Head of caudate nucleus (tissue), 42 donors: ENCODE data around the gene SRGAP2B.
"Not testable (repeated sequence)": the region's sequence is repeated elsewhere in the genome, so short reads cannot be mapped to it uniquely, and the experiment has no call there.

Experiments
- DNase-seq, 42 donors: peaks; one replicate each; pipeline versions ENCODE4 v3.0.0 to v3.0.0-alpha.2; 2020 to 2021; ENCODE audit warnings: mixed read lengths in 7 of 42
- intact Hi-C: fragments of 100-400 bp; cut with DNase I; formaldehyde crosslinking; loops from one replicate; pipeline ENCODE4 v1.15.0; 2022

Gene SRGAP2B

DNA sequence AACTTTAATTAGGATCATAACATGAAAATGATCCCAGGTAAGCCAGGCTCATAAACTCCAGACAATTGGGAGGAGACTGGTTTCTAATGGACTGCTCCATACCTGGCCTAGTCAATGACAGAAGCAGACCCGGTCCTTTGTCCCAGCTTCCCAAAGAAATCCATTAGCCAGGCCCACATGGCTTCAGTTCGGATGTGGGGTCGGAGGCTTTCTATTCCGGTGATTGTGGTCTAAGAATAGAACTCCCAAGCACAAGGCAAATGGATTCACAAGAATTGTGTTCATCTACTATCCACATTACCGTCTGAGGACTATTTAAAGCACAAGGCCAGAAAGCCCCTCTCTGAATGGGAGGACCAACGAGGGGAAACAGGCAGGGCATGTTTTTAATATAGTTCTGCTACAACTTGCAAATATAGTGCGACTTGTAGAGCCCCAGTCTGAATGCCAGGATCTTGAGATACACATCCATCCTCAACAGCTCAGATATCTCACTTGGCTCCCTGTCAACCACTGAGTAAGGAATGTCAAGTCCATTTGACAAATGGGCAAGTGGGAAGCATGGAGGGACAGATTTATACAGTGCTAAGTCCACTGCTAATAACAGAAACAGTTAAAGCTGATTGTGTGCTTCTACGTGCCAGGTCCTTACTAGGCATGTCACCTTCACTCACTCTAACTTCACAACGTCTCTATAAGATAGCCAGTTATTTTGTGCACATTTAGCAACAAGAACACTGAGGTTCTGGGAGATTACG lies 42.9 kb downstream of the SRGAP2B start:
- intact Hi-C loops, DNase-seq: not testable (repeated sequence)

DNA sequence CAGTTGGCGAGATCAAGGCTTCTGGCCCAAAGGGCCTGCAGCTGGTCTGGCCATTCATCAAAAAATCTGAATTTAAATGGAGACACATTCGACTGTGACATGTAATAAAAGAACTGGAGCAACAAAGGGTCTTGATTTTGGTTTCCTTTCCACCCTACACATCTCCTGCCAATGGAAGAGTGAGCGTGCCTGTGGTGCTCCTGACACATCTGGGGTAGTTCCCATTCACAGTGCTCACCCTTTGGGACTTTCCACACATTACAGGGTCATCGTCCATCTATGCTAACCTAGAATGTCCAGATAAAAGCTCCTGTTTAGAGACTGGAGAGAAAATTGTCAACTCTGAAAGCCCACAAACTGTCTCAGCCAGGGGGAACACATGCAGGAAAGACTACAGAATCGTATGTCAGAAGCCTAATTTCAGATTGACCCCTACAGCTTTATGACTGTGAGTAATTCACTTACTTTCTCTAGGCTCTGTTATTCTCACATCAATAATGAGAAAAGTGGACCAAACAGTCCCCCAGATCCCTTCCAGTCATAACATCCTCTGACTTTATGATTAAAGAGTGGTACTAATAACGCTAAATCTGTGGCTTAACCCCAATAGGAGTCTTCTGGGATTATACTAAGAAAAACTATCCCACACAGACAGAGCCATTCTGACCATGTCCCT lies 46.8 kb downstream of the SRGAP2B start:
- intact Hi-C loops: not testable (repeated sequence)

DNA sequence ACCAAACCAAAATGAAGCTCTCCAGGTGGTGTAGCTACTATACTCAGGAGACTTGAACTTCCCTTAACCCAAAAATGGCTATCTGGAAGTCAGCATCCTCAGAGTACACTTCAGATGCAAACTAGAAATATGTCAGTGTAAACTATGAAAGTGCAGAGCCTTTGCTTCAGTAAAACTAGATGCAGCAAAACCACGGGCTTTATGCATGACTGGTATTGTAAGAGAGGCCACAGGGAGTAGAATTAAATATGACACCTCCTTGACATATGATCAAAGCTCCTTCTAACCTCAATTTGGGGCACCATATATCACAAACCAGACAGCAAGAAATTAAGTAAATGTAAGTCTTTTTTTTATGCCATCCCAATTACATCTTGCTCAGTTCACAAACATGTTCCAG lies 47.6 kb downstream of the SRGAP2B start:
- DNase-seq, intact Hi-C loops: not testable (repeated sequence)

More for the DNA sequence above, 46.8 kb downstream of the SRGAP2B start:
- DNase-seq: not testable (repeated sequence)

DNA sequence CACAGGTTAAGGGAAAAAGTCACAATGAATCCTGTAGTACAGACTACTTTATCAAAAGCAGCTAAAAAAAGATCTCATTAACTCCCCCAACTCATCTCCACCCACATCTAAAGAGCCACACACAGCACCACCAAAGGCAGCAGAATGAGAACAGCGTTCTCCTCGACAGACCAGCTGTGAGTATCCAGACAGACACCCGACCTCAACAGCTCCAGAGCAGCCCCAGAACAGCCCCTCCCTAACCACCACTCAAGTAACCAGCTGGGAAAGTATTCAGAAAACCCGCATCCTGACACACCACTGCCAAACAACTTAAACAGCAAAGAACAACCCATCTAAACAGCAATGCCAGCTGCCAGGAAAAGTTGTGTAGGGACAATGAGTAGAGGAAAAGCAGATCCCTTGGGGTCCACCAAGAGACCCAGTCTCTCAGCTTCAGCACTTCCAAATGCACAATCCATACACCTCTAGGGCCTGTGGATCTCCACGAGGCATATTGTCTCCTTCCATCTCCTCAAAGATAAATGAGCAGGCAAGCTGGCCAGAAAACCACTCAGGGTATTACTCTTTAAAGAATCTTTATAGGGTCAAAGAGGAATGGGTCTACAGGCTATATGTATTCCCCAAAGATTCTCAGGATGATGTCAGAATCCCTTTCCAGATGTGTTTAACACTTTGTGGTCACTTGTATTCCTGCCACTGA lies 49.4 kb downstream of the SRGAP2B start:
- intact Hi-C loops: not testable (repeated sequence)

DNA sequence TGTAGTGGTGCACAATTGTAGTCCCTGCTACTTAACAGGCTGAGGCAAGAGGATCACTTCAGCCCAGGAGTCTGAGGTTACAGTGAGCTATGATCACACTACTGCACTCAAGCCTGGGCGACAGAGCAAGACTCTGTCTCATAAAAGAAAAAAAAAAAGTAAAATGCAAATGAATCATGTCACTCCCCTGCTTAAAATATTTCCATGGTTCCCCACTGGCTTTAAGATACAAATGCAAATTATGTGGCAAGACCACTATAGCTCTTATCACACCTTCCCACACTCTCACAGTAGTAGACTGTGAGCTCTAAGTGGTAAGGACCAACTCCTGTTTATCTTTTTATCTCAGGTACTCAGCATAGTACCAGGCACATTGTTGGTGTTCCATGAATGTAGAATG lies 53.6 kb downstream of the SRGAP2B start:
- DNase-seq, intact Hi-C loops: not testable (repeated sequence)

More for the DNA sequence above, 49.4 kb downstream of the SRGAP2B start:
- DNase-seq: not testable (repeated sequence)

DNA sequence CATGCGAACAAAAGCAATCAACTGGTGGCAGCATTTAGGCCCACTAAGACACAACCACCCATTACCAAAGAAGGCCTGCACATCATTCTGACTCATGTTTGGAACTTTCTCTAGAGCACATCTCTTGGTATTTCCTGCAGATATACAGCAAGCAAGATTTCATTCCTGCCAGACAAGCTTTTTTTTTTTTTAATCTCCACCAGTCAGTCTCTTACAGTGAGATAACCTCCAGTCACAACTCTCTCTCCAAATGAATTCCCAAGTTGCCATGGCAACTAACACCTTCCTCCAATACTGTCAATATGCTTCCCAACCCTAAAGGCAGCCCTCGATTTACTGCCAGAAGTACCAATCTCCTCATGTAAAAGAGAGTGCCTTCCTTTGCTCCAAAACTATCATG lies 59.1 kb downstream of the SRGAP2B start:
- DNase-seq, intact Hi-C loops: not testable (repeated sequence)

DNA sequence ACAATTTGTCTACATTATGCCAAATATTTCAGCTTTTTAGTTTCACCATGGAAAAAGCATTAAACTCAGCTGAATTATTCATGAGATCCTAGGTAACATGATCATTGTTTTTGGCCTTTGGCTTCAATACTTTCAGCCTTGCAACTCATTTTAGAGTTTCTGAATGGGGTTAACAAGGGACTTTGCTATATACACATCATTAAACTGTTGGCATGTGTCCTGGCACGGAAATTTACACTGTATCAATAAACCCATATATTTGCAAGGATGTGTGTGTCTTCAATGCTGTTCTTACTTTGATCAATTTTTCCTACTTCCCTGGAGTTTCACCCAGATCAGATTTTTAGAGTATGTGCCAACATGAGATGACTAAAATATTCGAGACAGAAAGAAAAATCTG lies 61.6 kb downstream of the SRGAP2B start:
- DNase-seq, intact Hi-C loops: not testable (repeated sequence)

DNA sequence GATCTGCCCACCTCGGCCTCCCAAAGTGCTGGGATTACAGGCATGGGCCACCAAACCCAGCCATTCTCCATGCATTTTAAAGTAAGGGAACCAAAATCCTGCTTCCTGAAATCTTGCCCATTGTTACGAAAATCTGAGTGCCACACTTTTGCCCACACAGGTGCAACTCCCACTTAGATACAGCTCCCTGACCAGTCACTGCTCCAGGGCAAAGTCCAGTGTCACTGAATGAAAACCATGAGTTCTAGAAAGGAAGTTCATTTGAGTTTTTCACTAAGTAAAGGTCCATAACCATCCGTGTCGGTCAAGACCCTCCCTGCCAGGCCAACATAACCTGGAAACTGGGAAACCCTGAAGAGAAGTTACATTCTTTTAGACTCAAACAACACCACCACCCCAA lies 67.9 kb downstream of the SRGAP2B start:
- intact Hi-C loops, DNase-seq: not testable (repeated sequence)

DNA sequence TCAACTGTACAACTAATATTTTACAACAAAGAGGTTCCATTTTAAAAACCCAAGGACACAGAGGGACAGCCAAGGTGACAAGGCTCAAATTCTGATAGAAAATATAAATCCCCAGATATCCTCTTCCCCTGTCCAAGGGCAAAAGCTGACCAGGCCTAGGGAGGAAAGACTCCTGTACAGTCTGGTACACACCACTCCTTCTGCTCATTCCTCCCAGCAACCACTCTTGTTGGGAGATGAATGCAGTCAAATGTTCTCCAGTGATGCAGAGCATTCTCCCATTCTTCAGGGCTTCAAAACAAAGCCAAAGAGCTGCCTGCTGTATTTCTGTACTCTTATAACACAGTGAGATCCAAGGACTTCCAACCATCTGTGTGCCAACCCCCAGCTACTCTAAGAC lies 69.8 kb downstream of the SRGAP2B start:
- intact Hi-C loops, DNase-seq: not testable (repeated sequence)

DNA sequence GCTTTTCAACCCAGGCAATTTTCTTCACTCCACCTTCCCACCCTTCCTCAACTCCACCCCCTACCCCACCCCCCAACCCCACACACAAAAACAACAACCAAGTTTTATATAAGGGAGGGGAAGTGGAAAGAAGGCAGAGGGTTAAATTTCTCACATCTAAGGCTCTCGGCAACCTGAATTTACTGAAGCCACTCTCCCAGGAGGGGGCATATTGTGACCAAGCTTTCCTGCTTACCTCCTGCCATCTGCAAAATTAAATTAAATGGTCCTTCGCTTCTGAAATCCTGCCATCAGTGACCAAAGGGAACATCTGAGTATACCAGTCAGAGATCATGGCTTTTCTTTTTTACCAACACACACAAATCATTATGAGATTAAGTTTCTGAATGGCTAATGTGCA lies 72.9 kb downstream of the SRGAP2B start:
- DNase-seq: not testable (repeated sequence)

DNA sequence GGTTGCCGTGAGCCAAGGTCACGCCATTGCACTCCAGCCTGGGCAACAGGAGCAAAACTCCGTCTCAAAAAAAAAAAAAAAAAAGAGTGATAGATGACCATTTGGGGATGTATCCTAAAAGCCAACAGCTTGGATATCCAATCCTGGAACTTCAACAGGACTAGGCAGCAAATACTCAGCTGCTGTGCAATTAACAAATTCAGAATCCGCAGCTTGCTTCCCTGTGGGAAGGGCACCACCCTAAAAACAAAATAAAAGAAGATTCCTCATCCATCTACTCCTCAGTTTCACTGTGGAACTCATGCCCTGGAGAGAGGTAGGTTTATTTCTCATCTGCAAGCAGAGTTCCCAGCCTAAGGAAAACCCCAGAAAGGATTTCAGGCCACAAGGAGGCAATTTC lies 73.4 kb downstream of the SRGAP2B start:
- DNase-seq, intact Hi-C loops: not testable (repeated sequence)

More for the DNA sequence above, 72.9 kb downstream of the SRGAP2B start:
- intact Hi-C loops: not testable (repeated sequence)

DNA sequence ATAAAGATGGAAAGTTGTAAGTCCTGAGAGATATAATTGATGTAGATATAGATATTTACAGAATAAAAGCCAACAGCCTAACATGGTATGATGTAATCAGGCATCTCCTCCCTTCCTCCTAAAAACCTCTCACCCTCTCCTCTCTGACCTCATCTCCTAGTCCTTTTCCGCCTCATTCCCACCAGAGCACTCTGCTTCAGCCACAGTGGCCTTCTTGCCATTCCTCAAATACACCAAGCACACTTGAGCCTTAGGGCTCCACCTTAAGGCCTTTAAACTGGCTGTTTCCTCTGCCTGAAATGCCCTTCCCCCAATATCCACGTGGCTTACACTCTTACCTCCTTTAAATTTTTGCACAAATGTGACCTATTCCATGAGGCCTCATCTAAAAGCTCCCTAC lies 75.4 kb downstream of the SRGAP2B start:
- DNase-seq, intact Hi-C loops: not testable (repeated sequence)

DNA sequence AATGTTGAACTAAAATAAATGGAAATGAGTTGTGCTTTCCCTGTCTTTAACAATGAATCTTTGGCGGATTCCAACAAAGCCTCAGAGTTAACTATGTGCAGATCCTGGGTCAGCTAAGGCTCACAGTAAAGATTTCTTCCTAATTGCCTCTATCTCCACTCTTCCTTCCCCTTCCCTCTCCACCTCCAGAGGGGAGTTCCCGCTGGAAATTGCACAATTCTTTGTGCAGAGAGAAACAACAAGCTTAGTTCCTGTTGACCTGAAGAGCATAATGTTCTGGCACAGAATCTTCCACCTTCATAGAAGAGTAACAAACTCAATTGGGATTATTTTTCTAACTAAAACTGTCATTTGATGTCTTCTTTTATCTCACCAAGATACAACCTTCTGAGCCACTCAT lies 77.4 kb downstream of the SRGAP2B start:
- intact Hi-C loops, DNase-seq: not testable (repeated sequence)

DNA sequence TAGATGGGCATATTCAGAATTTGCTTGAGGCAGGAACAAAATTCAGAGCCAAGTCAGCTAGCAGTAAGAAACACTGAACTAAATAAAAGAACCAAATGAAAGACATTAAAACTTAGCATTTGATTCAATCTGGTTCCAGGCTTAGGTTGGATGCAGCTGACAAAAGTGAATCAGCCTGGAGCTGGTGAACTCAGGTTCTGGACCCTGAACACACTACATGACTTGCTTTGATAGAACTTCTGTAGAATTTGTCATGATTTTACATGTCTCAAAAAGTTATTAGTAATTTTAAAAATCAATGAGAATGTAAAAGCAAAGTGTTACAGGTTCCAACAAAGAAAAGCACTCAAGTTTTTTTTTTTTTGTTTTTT lies 78.7 kb downstream of the SRGAP2B start:
- DNase-seq, intact Hi-C loops: not testable (repeated sequence)

DNA sequence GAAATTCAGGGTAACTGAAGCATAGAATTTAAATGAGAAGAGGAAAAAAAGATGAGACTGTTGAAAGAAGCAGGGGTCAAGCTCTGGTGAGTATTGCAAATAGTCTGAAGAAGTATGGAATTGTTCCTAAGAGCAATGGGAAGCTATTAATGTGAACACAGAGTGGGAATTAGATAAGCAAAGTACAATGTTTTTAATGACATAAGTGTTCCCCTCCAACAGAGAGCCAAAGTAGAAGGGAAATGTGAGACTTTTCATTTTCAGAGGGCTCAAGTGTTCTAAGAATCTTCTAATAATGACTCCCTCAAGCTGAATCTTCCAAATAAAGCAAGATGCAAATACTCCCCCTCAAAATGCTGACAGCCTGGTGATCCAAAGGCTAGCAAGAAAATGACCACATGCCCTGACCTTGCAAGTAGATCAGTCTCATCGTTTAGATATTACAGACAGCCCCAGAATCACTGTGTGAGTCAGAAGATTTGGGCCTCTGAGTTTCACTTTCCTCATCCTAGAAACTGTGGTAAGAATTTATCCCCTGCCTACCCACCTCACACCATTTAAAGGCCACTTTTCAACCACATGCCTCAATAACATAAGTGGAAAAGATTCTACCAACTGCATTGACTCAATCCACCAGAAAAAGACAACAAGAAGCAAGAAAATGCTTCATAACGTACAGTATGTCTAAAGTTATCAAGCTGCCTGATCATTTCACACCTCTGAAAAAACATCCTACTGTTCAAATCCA lies 79.2 kb downstream of the SRGAP2B start:
- intact Hi-C loops, DNase-seq: not testable (repeated sequence)

DNA sequence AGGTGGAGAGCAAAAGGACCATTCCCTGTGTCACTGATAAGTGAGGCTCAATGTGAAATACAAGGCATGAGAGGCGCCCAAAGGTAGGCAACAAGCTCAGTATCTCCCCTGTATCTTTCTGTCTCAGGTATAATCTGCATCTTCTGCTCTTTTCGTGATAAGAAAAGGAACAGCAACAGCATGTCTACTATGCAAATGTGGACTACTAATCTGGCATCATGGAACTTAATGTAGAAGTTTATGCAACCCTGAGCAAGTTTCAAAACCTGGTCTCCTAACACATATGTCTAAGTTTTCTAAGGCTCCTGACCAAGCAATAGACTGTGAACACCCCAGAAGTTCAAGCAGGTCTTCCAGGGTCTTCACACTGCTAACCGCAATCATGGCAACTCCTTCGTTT lies 81.8 kb downstream of the SRGAP2B start:
- DNase-seq, intact Hi-C loops: not testable (repeated sequence)

DNA sequence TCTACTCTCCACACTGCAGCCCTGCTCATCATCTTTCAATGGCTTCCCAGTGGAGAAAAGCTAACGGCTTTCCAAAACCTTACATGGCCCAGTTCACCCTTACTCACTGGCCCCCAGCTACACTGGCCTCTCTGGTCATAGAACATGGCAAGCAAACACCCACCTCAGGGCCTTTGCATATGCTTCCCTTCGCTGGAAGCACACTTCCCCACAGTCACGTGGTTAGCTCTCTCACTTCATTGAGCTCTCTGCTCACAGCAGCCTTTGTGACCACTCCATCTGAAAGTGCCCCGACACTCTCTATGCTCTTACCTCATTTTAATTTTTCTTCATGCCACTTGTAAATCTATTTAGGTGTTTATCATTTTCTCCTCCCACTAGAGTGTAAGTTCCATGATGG lies 83.3 kb downstream of the SRGAP2B start:
- intact Hi-C loops: not testable (repeated sequence)
- peak in 1 of 42 donors; percentile 31 for DNase-seq

DNA sequence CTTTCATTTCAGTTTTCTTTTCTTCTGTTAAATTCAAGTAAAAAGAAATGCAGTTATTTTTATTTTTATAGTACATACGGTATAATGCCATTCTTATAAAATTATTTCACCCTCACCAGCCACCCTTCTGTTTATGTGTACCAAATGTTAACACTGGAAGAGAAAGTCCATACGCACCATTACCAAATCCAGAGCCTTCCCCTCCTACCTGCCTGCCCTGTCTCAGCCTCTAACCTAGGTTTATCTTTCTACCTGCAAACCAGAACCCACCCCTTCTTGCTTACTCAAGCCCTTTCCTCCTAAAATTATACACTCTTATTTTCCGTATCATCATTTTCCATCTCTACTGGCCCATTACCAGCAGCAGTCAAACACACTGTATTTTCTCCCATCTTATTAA lies 84.5 kb downstream of the SRGAP2B start:
- DNase-seq, intact Hi-C loops: not testable (repeated sequence)

DNA sequence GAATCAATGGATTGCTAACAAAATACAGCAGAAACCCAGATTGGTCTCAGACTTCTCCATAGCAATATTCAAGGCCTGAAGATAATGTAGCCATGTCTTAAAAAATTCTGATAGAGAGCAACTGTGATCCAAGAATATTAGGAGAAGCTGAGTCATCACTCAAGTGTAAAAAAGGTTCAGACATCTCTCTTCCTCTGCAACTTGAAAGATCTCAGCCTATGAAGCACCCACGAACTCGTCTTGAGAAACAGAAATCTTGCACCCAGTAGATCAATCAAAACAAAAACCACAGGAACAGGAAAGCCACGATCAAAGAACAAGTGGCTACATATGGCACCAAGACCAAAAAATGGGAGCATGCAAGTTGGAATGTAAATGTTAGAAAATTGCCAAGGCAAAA lies 85.2 kb downstream of the SRGAP2B start:
- DNase-seq: peak in 5 of 42 donors; percentile 4 to 49 (median 20)
- intact Hi-C loops: not testable (repeated sequence)
